Body of pancreas (tissue), 4 donors: ENCODE measurements around the gene TMEM164. TPM values are rescaled to one million over a fixed set of nuclear protein-coding genes. Genes with fewer than 3 reads are reported as not detected.

Experiments used
- ATAC-seq: fragments of 150-250 bp; one replicate; pipeline ENCODE4 v1.9.1; 2016
- DNase-seq, 4 donors: peaks; one replicate each; pipeline ENCODE4 v3.0.0-alpha.2; 2019
- H3K27ac ChIP-seq, 4 donors: fragments of 200-600 bp; sonication (generic); 1 replicate in 3 of 4; 2 replicates in 1 of 4; pipeline versions ENCODE4 v1.5.1 to v1.6.1; 2016 to 2019; ENCODE audit warnings: mild to moderate bottlenecking in 1 of 4, mixed read lengths in 1 of 4, moderate library complexity in 1 of 4
- H3K27me3 ChIP-seq, 2 donors: fragments of 200-600 bp; sonication (generic); one replicate each; pipeline ENCODE4 v1.6.0; 2016; ENCODE audit warnings: mild to moderate bottlenecking in 1 of 2
- H3K36me3 ChIP-seq, 2 donors: fragments of 200-600 bp; sonication (generic); replicated peaks in 1 of 2; 2 replicates each; pipeline ENCODE4 v1.5.1; 2016; ENCODE audit warnings: low read depth in 2 of 2; ENCODE audit not compliant: insufficient read depth in 1 of 2
- H3K4me1 ChIP-seq: fragments of 200-600 bp; sonication (generic); one replicate; pipeline ENCODE4 v1.6.0; 2016
- H3K4me3 ChIP-seq, 2 donors: fragments of 200-600 bp; sonication (generic); 1 replicate in 1 of 2; 2 replicates in 1 of 2; pipeline ENCODE4 v1.5.1; 2016 to 2019
- H3K9me3 ChIP-seq, 3 donors: fragments of 200-600 bp; sonication (generic); 1 replicate in 2 of 3; 2 replicates in 1 of 3; pipeline ENCODE4 v1.5.1; 2016
- POLR2A ChIP-seq, 3 donors: fragments of 450-650 bp; IDR thresholded peaks; one replicate each; pipeline ENCODE4 v1.6.1; 2016; ENCODE audit warnings: antibody characterized with exemption in 3 of 3, mild to moderate bottlenecking in 2 of 3
- WGBS, 2 donors: methylation state at CpG; one replicate each; pipeline ENCODE4 v1.1.5; 2017; 5-methylcytosine and 5-hydroxymethylcytosine counted together
- intact Hi-C: fragments of 100-400 bp; cut with DNase I; formaldehyde crosslinking; loops from one replicate; pipeline ENCODE4 v1.15.1; 2023
- total RNA-seq, 2 donors: library from RNA; depleted of rRNA; stranded (reverse); fragments of >200 nt; gene quantifications; one replicate each; pipeline ENCODE4 v1.1.0, GENCODE V29; 2016
- TF ChIP-seq, protein P1 (sequence below), 7 experiments: fragments of 450-650 bp in 4 of 7; fragments of 200-600 bp in 3 of 7; sonication (generic) in 3 of 7; IDR thresholded peaks; one replicate each; pipeline ENCODE4 v1.5.1; 2016 to 2019; ENCODE audit warnings: antibody characterized with exemption in 7 of 7

The TMEM164 gene
- total RNA-seq, 2 donors from 2014 or later = 16.1 to 334 TPM

DNA sequence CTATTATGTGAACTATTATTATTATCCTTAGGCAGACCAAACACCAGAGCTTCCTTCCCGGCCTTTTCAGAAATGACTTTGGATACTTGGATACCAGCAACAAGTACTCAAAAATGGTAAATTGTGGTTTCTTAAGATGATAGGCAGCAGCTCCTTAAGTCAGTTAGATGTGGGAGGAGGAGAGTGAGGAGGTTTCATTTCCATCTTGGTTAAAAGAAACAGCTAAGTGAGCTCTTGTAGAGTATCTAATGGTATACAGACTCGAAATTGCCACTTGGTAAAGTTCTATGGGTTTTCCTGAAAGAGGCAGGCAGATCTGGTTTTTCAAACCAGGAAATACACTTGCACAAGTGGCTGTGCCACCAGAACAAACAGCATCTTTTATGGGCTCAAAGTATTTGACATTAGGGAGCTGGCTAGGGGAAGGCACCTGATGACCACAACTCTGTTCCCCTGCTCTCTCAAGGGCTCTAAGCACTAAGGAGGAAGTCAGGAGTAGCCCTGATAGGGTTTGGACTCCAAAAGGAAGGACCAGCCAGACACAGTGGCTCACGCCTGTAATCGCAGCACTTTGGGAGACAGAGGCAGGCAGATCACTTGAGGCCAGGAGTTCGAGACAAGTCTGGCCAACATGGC lies 130.9 kb downstream of the TMEM164 start:
- DNase-seq (no peak), ATAC-seq (no peak)
- Histone ChIP-seq H3K27me3 (no peaks in the 10 kb centered on the region), H3K9me3 (no peaks in the 10 kb centered on the region), H3K4me3 (no peak overlapping the region), H3K4me1 (no peaks in the 10 kb centered on the region), H3K27ac (no peak overlapping the region), H3K36me3 (no peaks in the 10 kb centered on the region)
- intact Hi-C loops = no loop called here
- 84% methylated on average over 3 to 5 of the region's 5 CpGs for WGBS, 2 donors
- no peak for TF ChIP-seq POLR2A (IDR thresholded peaks at IDR 0.05)

- Histone ChIP-seq H3K4me1 (no peaks in the 10 kb centered on the region), H3K4me3 (no peak overlapping the region), H3K27me3 (no peaks in the 10 kb centered on the region), H3K27ac (no peak overlapping the region), H3K36me3 (no peaks in the 10 kb centered on the region), H3K9me3 (no peaks in the 10 kb centered on the region)
- no peak for DNase-seq
- WGBS, 2 donors = 67 to 100% methylated on average over 1 of the region's 1 CpG
- TF ChIP-seq, protein P1, sequence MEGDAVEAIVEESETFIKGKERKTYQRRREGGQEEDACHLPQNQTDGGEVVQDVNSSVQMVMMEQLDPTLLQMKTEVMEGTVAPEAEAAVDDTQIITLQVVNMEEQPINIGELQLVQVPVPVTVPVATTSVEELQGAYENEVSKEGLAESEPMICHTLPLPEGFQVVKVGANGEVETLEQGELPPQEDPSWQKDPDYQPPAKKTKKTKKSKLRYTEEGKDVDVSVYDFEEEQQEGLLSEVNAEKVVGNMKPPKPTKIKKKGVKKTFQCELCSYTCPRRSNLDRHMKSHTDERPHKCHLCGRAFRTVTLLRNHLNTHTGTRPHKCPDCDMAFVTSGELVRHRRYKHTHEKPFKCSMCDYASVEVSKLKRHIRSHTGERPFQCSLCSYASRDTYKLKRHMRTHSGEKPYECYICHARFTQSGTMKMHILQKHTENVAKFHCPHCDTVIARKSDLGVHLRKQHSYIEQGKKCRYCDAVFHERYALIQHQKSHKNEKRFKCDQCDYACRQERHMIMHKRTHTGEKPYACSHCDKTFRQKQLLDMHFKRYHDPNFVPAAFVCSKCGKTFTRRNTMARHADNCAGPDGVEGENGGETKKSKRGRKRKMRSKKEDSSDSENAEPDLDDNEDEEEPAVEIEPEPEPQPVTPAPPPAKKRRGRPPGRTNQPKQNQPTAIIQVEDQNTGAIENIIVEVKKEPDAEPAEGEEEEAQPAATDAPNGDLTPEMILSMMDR (IDR thresholded peaks at IDR 0.05) = no peak
- no peak for TF ChIP-seq POLR2A (IDR thresholded peaks at IDR 0.05)
- intact Hi-C loops = no loop called here
- ATAC-seq = no peak
Observed at GRCh38 chrX:110135618-110136017, 132.7 kb downstream of the TMEM164 start.

DNA sequence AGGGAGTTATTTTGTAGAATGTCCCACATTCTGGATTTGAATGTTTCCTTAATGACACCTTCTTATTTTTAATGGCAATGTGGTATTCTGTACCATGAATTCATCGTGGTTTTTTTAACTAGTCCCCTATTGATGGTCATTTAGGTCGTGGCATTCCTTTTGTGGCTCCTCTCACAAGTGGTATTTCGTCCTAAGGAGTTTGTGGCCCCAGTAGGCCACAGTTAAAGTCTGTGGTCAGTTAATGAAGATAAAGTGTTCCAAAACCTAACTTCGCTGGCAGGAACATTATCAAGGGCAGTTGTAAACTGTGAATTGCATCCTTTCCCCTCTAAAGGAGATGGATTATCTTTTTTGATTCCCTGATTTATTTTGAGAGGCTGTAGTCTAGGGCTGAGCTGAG lies 133.2 kb downstream of the TMEM164 start:
- no peaks in the 10 kb centered on the region for H3K36me3 ChIP-seq
- intact Hi-C loops = no loop called here
- H3K27ac ChIP-seq = no peak overlapping the region
- no peaks in the 10 kb centered on the region for H3K4me1 ChIP-seq
- 93 to 98% methylated on average over 4 of the region's 4 CpGs for WGBS, 2 donors
- no peaks in the 10 kb centered on the region for H3K9me3 ChIP-seq
- no peaks in the 10 kb centered on the region for H3K27me3 ChIP-seq
- H3K4me3 ChIP-seq = no peak overlapping the region
- DNase-seq (no peak), ATAC-seq (no peak)
- TF ChIP-seq POLR2A (IDR thresholded peaks at IDR 0.05) = no peak
- TF ChIP-seq, protein P1 (IDR thresholded peaks at IDR 0.05) = no peak

DNA sequence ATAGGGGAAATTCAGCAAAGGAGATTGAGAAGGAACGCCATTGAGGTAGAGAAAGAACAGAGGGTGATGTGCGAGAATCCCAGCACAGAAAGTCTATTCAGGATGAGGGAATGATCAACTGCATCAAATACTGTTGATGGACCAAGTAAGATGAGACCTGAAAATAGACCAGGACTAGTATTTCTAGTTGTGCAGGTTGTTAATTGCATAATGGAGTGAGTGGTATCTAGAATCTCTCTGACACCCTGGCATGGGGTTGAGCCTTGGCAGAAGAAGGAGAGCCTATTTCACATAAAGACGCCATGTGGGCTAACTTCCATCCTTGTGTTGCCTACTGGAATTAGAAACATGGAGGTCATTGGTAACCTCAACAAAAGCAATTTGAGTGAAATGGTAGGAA lies 135.6 kb downstream of the TMEM164 start:
- no peak for DNase-seq
- Histone ChIP-seq H3K4me3 (no peak overlapping the region), H3K36me3 (no peaks in the 10 kb centered on the region), H3K4me1 (peaks cover 10% of the 10 kb centered on the region), H3K9me3 (no peaks in the 10 kb centered on the region), H3K27ac (no peak overlapping the region), H3K27me3 (no peaks in the 10 kb centered on the region)
- 97 to 100% methylated on average over 3 of the region's 3 CpGs for WGBS, 2 donors
- ATAC-seq = no peak
- intact Hi-C loops = no loop called here
- TF ChIP-seq, protein P1 (IDR thresholded peaks at IDR 0.05) = no peak
- TF ChIP-seq POLR2A (IDR thresholded peaks at IDR 0.05) = no peak

DNA sequence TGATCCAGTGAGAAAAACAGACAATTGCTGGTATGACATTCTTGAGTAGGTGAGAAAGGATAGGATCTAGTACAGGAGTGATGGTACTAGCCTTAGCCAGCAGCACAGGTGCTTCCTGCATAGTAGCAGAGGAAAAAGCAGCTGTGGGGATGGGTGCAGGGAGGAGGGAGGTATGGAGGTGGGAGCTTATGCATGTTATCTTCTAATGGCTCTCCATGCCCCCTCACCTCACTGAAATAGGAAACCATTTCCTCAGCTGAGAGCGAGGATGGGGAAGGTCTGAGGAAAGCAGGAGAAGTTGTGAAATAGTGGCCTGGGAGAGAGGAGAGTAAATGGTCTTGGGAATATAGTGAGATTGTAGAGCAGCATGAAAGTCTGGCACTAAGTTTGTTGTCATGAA lies 136.3 kb downstream of the TMEM164 start:
- intact Hi-C loops = no loop called here
- H3K4me3 ChIP-seq = no peak overlapping the region
- peaks cover 12% of the 10 kb centered on the region for H3K4me1 ChIP-seq
- H3K27ac ChIP-seq = no peak overlapping the region
- H3K27me3 ChIP-seq = no peaks in the 10 kb centered on the region
- DNase-seq = no peak
- no peaks in the 10 kb centered on the region for H3K36me3 ChIP-seq
- no peak for ATAC-seq
- 100% methylated on average over 1 of the region's 1 CpG for WGBS, 2 donors
- no peaks in the 10 kb centered on the region for H3K9me3 ChIP-seq
- TF ChIP-seq, protein P1 (IDR thresholded peaks at IDR 0.05) = no peak
- no peak for TF ChIP-seq POLR2A (IDR thresholded peaks at IDR 0.05)
